Activated T-helper 17 cell treated with anti-CD3 and anti-CD28 coated beads, Interleukin-2, amount 50 U/mL, for 72 hours (primary cell): ENCODE data around the gene DKK3. TPM values are rescaled to one million over a fixed set of nuclear protein-coding genes. Genes with fewer than 3 reads are reported as not detected.

Experiments used
- ATAC-seq: fragments of 150-1000 bp; cut with Tn5 transposase; replicated peaks from 2 replicates; pipeline ENCODE4 v1.10.0; 2021; ENCODE audit warnings: mild to moderate bottlenecking, moderate library complexity
- H3K27ac Mint-ChIP-seq: one replicate; pipeline ENCODE4 v1.8.0; 2022; ENCODE audit warnings: mixed read lengths
- H3K27me3 Mint-ChIP-seq: one replicate; pipeline ENCODE4 v1.8.0; 2022; ENCODE audit warnings: mixed read lengths
- H3K36me3 Mint-ChIP-seq: one replicate; pipeline ENCODE4 v1.8.0; 2022; ENCODE audit warnings: low read depth, mild to moderate bottlenecking, mixed read lengths
- H3K4me1 Mint-ChIP-seq: one replicate; pipeline ENCODE4 v1.8.0; 2022; ENCODE audit warnings: mixed read lengths
- H3K4me3 Mint-ChIP-seq: one replicate; pipeline ENCODE4 v1.8.0; 2022; ENCODE audit warnings: mild to moderate bottlenecking, mixed read lengths
- H3K9me3 Mint-ChIP-seq: one replicate; pipeline ENCODE4 v1.8.0; 2022; ENCODE audit warnings: mixed read lengths
- total RNA-seq, 2 donors: library from RNA; stranded (reverse); gene quantifications; one replicate each; pipeline ENCODE4 v1.2.3, GENCODE V29; 2022

DKK3 gene
- total RNA-seq, 2 donors from 2014 or later: not detected

DNA sequence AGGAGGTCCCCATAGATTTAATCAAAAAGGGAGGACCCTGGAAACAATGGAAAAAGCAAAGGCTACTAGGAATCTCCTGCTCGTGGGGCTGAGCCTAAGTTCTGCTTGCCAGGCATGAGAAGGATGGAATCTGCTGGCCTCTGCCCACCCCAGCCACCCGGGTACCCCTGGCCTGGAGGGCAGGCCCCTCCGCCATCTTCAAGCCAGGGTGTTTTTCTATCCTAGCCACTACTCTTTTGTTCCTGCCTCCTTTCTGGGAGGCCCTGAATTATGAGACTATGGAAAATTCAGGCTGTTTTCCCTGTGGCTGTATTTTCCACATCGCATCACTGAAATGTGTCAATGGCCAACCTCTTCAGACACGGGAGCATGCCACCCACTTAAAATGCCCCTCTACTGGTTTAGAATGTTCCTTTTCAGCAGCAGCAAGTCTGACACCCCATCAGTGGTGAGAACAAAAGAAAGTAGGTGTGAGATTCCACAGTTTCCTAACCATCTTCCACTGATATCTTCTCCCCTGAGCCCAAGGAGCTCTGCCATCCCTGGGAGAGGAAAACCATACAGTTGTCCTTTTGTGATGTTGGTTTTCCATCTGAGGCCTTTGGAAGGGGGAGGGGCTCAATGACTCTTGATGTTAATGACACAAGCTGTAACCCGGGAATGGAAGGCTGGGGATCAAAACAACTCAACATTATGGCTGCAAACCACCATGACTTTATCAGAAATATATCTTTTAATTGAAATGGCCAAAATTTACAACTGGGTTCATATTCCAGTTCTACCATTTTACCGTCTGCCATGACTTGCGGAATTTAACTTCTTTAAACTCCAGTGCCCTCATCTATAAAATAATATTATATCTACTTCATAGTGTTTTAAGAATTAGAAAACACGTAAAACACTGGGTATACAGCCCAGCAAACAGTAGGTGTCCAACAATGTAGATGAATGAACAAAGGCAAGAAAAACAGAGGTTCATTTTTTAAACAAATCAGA lies 22.2 kb downstream of the DKK3 start:
- no peak for ATAC-seq
- Mint-ChIP-seq H3K9me3 (no peaks in the 10 kb centered on the region), H3K36me3 (no peaks in the 10 kb centered on the region), H3K4me1 (no peaks in the 10 kb centered on the region), H3K27me3 (peaks cover 4% of the 10 kb centered on the region), H3K27ac (no peak overlapping the region), H3K4me3 (no peak overlapping the region)

DNA sequence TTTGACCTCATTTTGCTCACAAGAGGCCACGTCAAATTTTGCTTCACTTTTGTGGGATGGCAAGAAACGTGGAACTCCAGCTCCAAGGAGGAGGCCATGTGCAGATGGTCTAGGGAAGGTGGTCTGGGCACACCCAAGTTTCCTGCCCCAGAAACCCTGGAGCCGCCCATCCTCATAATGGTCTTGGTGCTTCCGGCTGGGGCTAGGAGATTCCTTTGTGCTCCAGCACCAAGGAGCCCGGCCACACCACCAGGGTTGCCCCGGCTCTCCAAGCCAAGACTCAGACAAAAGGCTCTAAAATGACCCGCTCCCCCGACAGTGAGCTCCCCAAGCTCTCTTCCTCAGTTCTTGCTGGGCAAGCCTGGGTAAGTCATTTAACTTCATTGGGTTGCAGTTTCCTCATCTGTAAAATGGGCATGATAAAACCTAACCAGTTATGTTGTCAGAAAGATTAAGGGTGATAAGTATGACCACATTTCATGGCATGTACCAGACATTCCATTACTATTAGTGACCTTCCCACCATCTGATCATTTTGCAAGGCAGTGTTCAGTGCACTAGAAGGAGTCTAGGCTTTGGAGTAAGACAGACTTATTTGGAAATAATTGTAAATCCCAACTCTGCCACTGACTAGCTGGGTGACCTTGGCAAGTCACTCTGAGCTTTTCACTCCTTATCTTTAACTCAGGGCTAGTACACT lies 23.3 kb downstream of the DKK3 start:
- Mint-ChIP-seq H3K4me3 (no peak overlapping the region), H3K27me3 (no peaks in the 10 kb centered on the region), H3K36me3 (no peaks in the 10 kb centered on the region), H3K27ac (no peak overlapping the region), H3K4me1 (no peaks in the 10 kb centered on the region), H3K9me3 (no peaks in the 10 kb centered on the region)
- no peak for ATAC-seq

DNA sequence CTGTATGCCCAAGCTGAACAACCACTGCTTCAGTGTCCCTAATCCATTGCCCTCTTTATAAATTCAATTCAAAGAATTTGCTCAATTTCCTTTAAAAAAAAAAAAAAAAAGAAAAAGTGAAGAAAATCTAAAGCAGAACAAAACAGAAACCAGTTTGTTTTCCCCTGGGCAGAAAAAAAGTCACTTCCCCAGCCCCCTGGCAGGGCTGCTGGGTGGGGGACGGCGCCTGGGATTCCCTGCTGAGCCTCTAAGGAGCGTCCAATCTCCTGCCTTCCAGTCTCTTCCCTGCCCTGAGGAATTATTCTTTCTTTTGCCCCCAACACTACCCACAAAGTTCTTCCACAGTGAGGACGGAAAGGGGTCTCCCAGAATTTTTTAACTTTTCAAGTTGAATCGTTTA lies 23.9 kb downstream of the DKK3 start:
- H3K9me3 Mint-ChIP-seq: no peaks in the 10 kb centered on the region
- H3K36me3 Mint-ChIP-seq: no peaks in the 10 kb centered on the region
- H3K27ac Mint-ChIP-seq: no peak overlapping the region
- no peak overlapping the region for H3K4me3 Mint-ChIP-seq
- H3K27me3 Mint-ChIP-seq: no peaks in the 10 kb centered on the region
- no peaks in the 10 kb centered on the region for H3K4me1 Mint-ChIP-seq
- no peak for ATAC-seq

DNA sequence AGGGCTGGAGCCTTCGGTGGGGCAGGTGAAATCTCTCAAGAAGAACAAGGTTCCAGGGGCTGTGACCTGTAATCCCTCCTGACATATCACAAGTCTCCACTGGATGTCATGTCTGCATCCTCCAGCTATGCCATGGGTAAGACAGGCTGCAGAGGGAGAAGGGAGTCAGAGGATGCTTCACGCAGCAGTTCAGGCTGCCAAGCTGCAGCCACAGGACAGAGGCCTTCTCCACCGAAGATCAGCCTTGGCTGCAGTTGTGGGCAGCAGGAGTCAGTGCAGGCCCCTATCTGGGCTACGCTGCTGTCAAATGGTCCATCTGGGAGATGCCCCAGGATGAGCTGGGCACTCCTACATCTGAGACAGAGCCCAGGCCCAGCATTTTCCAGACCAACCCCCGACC lies 25.0 kb downstream of the DKK3 start:
- Mint-ChIP-seq H3K9me3 (no peaks in the 10 kb centered on the region), H3K27ac (no peak overlapping the region), H3K36me3 (no peaks in the 10 kb centered on the region), H3K27me3 (no peaks in the 10 kb centered on the region), H3K4me3 (no peak overlapping the region), H3K4me1 (no peaks in the 10 kb centered on the region)
- no peak for ATAC-seq

DNA sequence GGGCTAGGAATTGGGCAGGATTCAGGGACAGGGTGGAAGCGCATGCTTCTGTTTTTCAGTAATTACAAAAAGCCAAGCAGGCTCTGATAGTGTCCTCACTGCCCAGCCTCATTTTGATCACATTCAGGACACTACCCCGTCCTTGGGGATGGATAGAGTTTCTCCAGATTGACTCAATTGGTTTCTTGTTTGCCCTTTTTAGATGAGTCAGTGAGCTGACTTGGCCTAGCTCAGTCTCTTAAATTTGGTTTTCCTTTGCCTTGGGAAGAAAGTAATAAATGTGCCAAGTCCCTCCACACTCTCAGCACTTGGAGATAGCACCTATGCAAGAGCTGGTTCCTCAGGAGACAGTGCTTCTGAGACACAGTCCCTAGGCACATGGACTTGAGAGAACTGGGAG lies 25.5 kb downstream of the DKK3 start:
- H3K4me1 Mint-ChIP-seq: no peaks in the 10 kb centered on the region
- no peak for ATAC-seq
- no peak overlapping the region for H3K4me3 Mint-ChIP-seq
- H3K36me3 Mint-ChIP-seq: no peaks in the 10 kb centered on the region
- no peaks in the 10 kb centered on the region for H3K9me3 Mint-ChIP-seq
- H3K27ac Mint-ChIP-seq: no peak overlapping the region
- no peaks in the 10 kb centered on the region for H3K27me3 Mint-ChIP-seq

DNA sequence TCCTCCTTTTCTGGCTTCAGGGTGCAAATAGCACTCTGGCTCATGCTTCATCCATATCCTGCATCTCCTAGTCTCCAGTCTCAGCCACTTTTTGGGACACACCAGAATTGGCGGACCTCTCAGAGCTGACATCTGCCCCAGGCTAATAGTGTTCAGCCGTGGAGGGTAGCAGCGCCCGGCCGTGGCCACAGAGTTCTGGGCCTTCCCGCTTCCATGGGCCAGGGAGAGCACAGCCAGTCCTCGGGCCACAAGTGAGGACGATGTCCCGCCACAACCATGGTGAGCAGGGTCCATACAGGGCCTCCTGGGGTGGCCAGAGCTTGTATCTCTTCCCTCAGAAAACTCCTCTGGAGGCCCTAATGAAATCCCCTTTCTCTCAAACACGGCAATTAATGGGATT lies 26.0 kb downstream of the DKK3 start:
- Mint-ChIP-seq H3K9me3 (no peaks in the 10 kb centered on the region), H3K36me3 (no peaks in the 10 kb centered on the region), H3K4me3 (no peak overlapping the region), H3K27me3 (no peaks in the 10 kb centered on the region), H3K27ac (no peak overlapping the region), H3K4me1 (no peaks in the 10 kb centered on the region)
- no peak for ATAC-seq

DNA sequence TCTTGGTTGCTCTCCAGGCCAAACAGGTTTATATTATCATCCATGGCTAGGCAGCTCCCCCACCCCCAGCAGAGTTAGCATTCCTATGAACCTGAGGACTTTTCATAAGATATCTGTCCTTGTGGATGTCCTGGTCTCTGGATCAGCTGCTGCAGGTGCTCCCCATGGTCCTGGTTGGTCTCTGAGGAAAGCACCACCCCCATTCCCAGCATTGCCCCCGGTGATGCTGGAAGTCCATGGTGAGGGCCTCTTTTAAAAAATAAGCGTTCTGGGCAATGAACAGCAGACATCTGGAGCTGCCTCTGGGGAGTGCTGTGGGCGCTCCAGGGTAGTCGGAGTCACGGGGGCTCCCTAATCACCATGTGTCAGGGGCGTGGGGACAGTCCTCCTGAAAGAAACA lies 26.6 kb downstream of the DKK3 start:
- Mint-ChIP-seq H3K27me3 (no peaks in the 10 kb centered on the region), H3K27ac (no peak overlapping the region), H3K4me1 (no peaks in the 10 kb centered on the region), H3K9me3 (no peaks in the 10 kb centered on the region), H3K4me3 (no peak overlapping the region), H3K36me3 (no peaks in the 10 kb centered on the region)
- no peak for ATAC-seq

DNA sequence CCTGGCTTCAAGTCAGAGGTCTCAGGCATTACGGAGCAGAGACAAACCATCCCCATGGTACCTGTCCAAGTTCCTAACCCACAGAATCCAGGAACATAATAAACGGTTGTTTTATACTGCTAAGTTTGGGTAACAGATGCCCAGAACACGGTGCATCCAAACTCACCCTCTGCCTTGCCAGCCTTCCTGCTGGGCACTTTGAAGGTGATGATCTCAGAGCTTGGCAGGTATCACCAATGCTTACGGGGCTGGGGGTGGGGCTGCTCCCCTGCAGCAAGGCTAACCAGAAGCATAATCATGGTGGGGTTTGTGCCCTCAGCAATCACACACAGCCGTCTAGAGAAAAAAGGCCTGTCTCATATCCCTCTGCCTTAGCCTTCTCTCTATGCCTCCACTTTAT lies 27.1 kb downstream of the DKK3 start:
- H3K27ac Mint-ChIP-seq: no peak overlapping the region
- H3K9me3 Mint-ChIP-seq: no peaks in the 10 kb centered on the region
- no peaks in the 10 kb centered on the region for H3K36me3 Mint-ChIP-seq
- no peak for ATAC-seq
- no peaks in the 10 kb centered on the region for H3K4me1 Mint-ChIP-seq
- no peak overlapping the region for H3K4me3 Mint-ChIP-seq
- H3K27me3 Mint-ChIP-seq: no peaks in the 10 kb centered on the region

DNA sequence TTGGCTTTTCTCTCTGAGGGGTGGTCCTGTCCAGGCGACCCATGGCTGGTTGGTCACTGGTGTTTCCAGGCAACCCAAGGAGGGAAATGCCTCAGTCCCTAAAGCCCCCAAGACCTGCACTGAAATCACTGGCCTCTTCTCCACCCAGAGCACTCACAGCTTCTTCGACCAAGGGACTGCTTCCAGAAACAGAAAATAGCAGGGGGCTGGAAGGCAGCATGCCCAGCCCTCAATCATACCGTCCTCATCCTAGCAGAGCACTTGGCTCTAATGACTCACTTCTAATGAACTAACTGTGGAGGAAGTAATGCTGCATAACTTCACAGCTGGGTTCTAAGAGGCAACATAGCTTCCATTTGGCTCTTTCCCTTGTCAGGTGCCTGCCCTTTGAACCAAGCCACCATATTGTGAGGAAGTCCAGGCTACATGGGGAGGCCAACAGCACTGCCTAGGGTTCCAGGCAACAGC lies 27.6 kb downstream of the DKK3 start:
- Mint-ChIP-seq H3K27ac (no peak overlapping the region), H3K4me1 (peaks cover 5% of the 10 kb centered on the region), H3K9me3 (no peaks in the 10 kb centered on the region), H3K27me3 (no peaks in the 10 kb centered on the region), H3K4me3 (no peak overlapping the region), H3K36me3 (no peaks in the 10 kb centered on the region)
- ATAC-seq: no peak

DNA sequence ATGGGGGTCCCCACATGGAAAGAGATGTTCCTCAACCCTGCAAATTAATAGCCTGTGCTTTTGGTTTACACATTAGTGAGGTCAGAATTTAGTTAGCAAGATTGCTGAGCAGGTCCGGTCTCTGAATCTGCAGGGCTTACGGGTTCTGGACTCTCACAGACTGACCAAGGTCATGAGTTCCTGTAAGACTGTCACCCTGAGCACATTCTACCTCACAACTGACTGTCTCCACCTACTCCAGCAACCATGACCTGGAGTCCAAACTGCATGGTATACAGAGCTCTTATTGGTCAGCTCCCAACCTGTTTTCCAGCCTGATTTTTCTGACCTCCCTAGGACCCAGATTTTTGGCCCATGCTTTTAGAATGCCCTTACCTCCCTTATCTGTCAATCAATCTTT lies 28.2 kb downstream of the DKK3 start:
- Mint-ChIP-seq H3K4me3 (no peak overlapping the region), H3K27me3 (no peaks in the 10 kb centered on the region), H3K9me3 (no peaks in the 10 kb centered on the region), H3K27ac (no peak overlapping the region), H3K36me3 (no peaks in the 10 kb centered on the region), H3K4me1 (peaks cover 5% of the 10 kb centered on the region)
- ATAC-seq: no peak

DNA sequence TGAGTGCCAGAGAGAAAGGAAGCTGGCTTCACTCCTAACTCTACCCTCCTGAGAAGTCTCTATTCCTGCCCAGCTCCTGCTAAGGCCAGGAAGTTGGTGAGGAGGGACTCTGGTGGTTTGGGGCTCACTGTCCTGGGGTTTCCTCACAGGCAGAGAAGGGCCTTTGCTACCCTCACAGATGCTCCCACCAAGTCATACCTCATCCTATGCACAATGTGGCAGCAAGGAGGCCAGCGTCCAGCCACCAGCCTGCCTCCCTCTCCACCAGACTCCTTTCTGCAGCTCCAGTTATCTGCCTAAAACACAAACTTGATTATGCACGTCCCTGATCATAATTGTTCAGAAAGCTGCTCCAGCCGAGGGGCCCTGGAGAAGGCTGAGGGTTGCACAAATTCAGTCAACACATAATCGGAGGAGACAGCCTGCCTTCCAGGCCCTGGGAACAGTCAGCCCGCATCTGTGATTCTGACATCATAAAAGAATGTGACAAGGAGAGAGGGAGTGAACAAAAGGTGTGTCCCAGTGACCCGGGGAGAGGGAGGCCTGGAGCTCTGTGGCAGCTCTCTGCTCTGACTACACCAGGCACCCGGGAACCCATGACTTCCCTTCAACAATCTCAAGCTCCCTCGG lies 28.8 kb downstream of the DKK3 start:
- Mint-ChIP-seq H3K9me3 (no peaks in the 10 kb centered on the region), H3K4me3 (no peak overlapping the region), H3K4me1 (peaks cover 5% of the 10 kb centered on the region), H3K27me3 (no peaks in the 10 kb centered on the region), H3K27ac (no peak overlapping the region), H3K36me3 (no peaks in the 10 kb centered on the region)
- no peak for ATAC-seq

DNA sequence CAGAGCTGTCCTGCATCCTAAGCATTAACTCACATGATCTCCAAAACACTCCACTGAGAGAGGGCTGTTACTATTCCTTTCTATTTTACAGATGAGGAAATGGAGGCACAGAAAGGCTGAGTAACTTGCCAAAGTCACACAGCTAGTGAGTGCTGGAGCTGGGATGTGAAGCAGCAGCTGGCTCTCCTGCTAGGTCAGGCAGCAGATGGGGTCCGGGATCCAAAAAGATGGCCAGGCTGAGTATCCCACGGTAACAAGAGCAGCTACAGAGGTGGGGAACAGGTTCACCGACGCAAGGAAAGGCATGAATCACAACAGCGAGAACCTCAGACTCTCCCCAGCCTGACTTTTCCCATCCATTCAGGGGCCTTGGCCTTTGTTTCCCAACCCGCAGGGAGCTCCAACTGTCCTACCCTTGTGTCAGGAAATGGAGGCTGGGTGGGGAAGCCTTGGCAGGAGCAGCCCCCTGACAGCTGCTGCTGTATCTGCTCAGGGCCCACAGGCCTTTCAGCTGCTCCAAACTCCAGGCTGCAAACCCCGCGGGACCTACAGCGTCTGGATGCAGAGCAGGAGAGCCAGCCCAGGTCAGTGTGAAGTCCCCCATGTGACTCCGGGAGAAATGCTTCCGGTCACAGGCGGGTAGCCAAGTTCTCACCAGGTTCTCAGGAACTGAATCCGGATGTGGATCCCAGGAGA lies 29.5 kb downstream of the DKK3 start:
- Mint-ChIP-seq H3K36me3 (no peaks in the 10 kb centered on the region), H3K4me1 (peaks cover 5% of the 10 kb centered on the region), H3K27me3 (no peaks in the 10 kb centered on the region), H3K4me3 (no peak overlapping the region), H3K9me3 (no peaks in the 10 kb centered on the region), H3K27ac (no peak overlapping the region)
- ATAC-seq: no peak

DNA sequence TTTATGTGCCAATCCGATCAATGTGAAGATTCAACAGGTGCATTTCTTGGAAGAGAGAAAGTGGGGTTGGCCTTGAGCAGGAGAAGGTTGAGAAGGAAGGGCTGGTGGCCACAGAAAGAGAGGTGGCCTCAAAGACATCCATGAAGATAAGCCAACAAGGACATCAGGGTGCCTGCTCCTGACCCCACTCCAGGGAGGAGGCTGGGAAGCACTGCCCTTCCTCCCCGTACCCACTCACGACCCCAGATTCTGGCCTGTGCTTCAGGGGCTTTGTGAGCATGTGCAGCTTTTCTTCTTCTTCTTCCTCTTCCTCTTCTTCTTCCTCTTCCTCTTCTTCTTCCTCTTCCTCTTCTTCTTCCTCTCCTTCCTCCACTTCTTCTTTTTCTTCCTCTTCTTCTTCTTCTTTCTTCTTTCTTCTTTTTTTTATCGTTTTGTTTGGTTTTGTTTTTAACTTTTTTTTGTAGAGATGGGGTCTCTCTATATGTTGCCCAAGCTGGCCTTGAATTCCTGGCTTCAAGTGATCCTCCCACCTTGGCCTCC lies 30.3 kb downstream of the DKK3 start:
- peaks cover 5% of the 10 kb centered on the region for H3K4me1 Mint-ChIP-seq
- no peak overlapping the region for H3K27ac Mint-ChIP-seq
- no peaks in the 10 kb centered on the region for H3K36me3 Mint-ChIP-seq
- ATAC-seq: no peak
- H3K27me3 Mint-ChIP-seq: no peaks in the 10 kb centered on the region
- no peaks in the 10 kb centered on the region for H3K9me3 Mint-ChIP-seq
- H3K4me3 Mint-ChIP-seq: no peak overlapping the region
